Eye (tissue), 1 donor: Measurements from ENCODE around the gene CCDC158.

Experiments
- DNase-seq: peaks from one replicate; pipeline ENCODE4 v3.0.0-alpha.2; 2015

CCDC158 gene

DNA sequence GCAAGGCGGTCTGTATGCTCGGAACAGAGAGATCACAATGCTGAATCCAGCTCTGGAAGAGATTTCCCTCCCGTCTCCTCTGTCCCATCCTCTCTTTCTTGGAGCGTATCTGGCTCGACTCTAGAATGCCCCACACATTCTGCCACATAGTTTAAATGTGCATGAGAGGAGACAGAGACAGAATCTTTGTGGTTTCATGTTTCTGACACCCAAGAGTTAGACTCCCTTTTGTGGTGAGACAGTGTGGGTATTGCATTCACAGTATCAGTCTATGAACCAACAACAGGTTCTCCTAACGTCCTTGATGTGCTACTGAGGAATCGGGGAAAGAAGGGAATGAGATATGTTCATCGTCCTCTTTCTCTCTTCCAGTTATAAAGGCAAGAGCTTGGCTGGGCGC, 144.1 kb downstream of the CCDC158 start:
- no peak for DNase-seq

DNA sequence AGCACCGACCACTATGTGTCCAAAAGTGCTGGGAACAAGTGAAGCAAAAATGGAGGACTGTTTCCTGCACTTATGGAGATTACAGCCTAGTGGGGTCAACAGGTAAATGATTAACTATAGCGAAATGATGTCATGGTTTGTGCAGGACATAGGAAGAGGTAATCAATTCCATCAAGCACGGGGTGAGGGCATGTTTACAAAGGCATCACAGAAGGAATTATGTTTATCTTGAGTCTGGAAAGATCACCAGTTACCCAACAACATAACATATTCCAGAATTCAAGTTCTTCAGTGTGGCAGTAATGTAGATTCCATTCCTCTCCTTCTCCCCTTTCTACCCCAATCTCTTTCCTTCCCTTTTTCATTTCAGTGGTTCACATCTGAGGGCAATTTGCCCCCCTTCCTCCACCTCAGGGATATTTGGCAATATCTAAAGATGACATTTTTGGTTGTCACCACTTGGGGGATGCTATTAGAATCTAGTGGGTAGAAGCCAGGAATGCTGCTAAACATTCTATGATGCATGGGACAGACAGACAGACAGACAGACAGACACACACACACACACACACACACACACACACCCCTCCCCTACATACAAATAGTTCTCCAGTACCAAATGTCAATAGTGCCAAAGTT, 145.3 kb downstream of the CCDC158 start:
- DNase-seq = no peak

DNA sequence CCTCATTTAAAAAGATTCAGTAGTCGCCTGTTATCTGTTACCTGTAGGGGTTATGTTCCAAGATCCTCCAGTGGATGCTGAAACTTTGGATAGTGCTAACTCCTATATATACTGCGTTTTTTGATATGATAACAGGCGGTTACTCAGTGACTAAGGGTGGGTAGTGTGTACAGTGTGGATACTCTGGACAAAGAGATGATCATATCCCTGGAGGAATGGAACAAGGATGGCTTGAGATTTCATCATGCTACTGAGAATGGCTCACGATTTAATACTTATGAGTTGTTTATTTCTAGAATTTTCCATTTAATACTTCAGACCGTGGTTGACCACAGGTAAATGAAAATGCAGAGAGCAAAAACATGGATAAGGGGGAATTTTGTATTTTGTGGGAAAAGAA, 147.9 kb downstream of the CCDC158 start:
- no peak for DNase-seq

GRCh38 chr4:76272582-76272981, 148.4 kb downstream of the CCDC158 start:
- no peak for DNase-seq

DNA sequence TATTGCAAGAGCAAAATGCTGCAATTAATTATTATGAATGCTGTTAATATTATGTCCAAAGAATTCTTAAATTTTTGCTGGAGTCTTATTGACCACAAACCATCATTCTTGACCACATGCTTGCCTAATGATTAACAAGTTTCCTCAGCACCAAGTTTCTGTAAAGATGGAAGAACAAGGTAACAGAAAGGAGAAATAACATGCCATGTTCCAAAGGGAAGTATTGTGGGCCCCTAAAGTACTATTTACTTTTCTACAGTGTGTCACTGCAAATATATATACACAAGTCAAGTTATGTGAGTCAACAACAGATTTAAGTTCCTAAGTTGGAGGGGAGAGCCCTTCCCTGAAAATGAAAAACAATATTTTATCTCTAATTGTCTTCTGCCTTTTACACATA, 148.9 kb downstream of the CCDC158 start:
- no peak for DNase-seq

GRCh38 chr4:76271248-76271647, 149.7 kb downstream of the CCDC158 start:
- no peak for DNase-seq

DNA sequence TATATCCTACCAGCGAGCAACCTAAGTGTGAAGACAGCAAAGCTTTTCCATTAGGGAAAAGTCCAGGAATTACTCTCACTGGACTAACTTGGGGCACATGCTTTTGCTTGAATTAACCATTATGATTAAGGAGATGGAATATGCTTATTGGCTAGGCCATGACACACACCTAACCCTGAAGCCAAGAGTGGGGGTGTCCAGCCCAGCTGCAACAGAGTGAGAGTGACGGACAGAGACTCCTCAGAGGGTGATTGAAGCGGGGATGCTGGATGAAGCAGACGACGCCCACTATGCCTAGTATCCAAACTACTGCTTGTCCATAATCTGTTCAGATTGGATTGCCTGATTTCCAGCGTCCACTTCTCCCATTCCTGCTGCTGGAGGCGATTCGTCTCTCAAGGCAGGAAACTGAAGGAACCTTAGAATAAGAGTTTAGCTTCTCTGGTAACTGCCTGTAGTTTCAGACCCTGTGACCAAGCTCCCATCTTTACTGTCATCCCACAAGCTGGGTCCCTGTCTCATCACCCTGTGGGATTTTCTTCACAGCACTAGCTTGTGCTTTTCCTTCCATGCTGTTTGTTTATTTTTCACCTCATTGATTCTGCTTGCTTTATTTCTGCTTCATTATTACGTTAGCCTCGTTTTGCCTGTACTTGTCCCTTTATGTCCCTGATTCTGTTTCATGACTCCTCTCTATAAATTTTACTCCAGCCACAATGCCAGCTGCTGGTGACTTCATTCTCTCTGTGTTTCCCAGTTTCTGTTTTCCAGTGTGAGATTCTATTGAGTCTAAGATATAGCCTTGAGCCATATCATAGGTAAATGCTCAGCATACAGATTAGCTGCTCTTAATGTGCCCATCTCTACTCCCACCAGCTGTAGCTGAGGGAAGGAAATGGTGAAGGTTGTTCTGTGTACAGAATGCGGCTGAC, 150.4 kb downstream of the CCDC158 start:
- no peak for DNase-seq

DNA sequence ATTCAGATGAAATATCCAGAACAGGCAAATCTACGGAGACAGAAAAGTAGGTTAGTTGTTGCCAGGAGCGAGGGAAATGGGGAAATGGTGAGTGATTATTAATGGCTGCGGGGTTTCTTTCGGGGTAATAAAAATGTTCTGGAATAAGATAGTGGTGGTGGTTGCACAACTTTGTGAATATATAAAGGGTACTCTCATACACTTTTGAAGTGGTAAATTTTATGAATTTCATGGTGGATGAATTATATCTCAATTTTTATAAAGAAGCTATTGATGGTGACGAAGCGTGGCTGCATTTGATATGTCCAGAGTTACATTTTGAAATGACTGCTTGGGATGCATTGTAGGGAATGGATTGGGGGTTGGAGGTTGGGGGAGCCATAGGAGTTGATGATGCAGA, 153.1 kb downstream of the CCDC158 start:
- no peak for DNase-seq

DNA sequence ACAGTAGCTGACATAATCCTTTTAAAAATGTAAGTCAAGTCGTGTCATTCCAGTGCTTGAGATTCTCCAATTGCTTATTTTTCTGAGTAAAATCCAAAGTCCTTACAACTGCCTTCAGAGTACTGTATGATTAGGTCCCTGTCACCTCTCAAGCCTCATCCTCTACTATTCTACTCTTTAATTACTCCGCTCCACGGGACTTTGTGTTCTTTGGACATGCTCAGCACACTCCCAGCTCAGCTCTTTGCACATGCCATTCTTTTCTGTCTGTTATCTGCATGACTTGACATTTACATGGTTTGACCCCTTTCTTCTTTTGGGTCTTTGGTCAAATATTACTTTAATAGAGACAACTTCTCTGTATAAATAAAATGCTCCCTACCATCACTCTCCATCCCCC, 154.3 kb downstream of the CCDC158 start:
- no peak for DNase-seq

DNA sequence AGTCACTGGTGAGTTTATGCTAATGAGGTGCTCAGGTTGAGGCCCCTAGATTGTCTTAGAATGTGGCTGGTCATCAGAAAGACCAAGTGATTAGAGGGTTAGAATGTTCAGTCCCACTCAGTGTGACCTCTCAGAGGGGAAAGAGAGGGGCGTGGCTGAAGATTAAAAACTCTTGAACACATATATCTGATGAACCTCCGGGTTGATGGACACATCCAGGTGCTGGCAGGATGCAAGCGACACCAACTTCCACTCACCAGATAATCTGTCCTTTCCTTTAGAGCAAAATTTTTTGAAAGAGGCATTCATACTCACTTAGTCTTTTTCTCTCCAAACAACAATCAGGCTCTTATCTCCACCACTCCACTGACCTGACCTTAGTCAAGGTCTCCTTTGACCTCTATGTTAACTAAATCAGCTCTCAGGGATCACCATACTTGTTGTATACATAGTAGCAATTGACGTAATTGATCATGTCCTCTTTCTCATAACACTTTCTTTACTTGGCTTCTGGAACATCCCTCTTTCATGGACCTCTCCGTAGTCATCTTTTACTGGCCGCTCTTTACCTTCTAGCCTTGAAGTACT, 155.2 kb downstream of the CCDC158 start:
- no peak for DNase-seq
